NCI-H510A (cell line): ENCODE results near the gene MEDAG.

Experiments
- DNase-seq: peaks from one replicate; lab custom pipeline; 2025; lab: John Stamatoyannopoulos, UW

The MEDAG gene

DNA sequence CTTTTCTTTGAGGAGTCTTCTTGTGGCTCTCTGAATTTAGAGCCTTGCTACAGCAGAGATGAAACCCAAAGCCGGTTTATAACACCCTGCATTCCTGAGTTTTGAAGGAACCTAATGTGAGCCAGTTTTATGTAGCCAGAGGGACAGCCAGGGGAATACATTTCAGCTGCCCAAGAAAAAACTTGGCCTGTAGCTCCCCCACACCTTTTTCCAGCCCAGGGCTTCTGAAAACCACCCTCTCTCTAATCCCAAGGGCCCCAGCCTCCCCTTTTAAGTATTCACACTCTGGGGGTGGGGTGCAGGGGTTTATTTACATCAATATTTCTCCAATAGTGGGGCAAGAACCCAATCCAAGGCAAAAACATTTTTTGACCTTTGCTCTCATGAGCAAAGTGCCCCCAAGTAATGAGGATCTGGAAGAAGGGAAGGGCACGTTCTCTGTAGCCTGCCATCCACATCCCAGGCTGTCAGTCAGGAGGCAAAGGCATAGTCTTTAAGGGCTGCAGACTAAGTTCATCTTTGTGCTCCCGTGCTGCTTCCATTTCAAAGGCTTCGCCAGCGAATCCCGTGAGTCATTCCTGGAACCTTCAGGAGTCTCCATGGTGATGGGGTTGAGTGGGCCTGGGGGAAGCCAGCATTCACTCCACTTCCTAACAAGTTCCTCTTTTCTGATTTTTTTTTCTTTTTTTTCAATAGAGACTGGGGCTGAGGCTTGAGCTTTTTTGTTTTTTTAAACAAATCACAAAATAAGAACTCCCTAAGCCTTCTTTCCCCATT lies 33.2 kb upstream of the MEDAG start:
- DNase-seq = no peak

DNA sequence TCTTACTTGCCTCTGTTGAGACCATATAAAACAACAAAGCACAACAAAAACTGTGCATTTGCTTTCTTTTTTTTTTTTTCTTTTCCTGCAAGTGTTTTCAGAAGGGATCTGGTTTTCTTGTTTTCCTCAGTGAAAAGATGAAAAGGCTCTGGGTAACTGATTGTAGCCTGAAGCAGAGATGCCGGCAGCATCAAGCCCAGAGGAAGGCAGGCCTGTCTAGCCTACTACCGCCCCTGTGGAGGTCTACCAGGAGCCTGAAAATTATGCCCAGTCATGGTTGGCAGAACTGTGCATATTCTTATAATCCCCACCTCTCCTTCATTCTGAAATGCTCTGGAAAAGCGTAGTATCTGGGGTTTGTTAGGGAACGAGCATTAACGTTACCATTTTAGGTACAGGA lies 32.6 kb upstream of the MEDAG start:
- no peak for DNase-seq

DNA sequence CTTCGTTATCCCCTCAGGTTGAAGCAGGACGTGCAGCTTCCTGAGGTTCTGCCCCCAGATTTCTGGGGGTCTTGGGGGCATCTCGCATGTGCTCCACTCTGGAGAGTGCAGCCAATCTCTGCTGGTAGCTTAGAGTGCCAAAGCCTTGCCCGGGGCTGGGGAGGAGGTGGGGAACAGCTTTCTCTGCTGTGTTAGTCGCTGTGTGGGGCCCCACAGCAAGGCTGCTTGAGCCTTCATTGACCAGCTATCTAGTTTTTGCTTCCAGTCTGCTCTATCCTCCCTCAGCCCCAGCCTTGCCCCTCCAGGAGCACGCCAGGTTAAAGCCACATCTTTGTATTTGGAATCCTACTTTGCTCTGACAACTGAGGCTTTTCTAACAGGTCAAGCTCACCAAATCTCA lies 32.0 kb upstream of the MEDAG start:
- no peak for DNase-seq

DNA sequence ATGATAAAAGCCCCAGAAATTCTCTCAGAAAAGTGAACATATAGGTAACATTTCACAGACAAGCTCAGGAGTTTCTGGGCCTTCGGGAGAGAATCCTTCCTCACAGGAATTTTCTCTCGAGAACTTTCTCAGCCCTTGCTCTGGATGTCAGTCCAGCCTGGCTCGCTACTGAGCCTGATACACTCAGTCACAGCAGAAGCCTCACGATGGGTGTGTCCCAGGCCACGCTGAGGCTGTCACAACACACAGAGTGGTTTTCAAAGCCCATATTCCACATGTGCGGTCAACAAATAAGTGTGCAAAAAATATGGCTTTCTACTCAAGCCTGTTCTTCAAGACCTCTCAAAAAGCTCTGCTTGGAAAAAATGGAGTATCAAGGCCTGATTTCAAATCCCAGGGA lies 31.5 kb upstream of the MEDAG start:
- no peak for DNase-seq

DNA sequence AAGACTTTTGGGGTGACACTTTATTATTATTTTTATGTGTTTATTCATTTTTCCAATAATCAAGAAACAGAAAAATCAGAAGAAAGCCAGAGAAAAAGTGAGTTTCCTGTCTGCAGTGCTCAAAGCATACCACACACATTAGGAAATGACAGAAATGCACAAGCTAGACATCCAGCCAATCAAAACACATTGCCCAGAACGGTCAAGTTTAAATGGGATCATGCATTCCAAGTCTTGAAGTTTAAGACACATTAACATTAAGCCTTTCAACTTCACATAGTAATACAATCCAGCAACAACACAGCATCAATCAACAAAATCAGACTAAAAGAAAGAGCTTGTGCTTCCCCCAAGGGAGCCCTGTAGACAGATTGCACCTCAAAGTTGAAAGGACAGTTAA lies 28.7 kb upstream of the MEDAG start:
- no peak for DNase-seq

DNA sequence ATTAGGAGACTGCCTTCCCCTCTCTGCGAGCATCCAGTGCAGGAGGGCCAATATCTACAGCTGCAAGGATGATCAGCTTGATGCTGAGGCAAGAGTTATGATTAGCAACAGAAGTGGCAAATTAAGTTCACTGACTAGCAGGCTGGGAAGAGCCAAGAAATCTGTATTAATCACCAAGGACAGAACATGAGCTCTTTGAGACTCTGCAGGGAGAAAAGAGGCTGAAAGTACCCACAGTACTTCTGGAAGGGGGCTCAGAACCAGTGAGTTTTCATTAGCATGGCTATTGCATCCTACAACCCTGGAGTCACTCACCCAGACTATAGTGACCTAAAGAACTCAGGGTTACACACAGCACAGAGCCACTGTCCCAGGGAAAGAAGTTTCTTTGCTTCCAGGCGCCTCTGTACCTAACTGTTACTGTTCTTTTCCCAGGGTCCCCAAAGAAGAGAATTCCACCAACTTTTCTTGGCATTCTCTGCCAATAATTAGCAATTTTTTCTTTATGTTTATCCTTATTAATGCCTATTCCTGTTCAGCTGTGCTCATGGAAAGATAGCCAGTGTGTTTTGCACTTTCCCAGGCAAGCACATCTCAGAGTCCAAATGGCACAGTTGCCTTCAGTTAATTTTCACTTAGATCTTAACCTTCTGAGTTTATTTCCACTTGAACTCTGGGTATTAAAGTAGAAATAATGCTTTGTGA lies 25.8 kb upstream of the MEDAG start:
- no peak for DNase-seq

DNA sequence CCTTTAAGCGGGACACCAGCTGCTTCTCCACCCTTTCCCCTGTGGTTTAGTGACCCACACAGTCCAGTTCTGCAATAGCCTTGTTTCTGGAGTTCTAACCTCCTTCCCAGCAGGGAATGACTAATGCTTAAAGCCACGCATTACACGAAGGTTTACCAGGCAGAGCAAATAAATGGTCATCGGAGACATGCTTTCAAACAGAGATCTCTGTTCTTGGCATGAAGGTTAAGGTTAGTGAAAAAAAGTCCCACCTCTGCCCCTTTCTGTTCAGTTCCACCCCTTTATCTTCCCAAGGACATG lies 25.3 kb upstream of the MEDAG start:
- no peak for DNase-seq

DNA sequence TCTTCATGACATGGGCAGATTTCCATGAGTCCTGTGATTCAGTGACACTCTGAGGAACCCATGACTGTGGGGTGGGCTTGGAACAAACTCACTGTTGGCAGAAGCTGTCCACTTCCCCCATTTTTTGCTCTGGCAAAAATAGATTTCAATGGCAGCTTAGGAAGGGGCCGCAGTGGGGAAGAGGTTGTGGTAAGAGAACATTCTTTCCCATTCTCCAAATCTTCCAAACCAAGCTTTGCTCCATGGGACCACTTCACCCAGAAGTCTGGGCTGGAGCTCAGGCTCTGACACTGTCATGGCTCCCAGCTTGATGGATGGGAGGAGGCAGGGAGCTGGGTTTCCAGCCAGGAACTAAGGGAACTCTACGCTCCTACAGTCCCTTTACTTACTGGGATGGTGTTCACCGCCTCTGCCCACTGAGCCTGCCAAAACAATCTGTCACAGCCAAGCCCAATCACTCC lies 24.9 kb upstream of the MEDAG start:
- no peak for DNase-seq

DNA sequence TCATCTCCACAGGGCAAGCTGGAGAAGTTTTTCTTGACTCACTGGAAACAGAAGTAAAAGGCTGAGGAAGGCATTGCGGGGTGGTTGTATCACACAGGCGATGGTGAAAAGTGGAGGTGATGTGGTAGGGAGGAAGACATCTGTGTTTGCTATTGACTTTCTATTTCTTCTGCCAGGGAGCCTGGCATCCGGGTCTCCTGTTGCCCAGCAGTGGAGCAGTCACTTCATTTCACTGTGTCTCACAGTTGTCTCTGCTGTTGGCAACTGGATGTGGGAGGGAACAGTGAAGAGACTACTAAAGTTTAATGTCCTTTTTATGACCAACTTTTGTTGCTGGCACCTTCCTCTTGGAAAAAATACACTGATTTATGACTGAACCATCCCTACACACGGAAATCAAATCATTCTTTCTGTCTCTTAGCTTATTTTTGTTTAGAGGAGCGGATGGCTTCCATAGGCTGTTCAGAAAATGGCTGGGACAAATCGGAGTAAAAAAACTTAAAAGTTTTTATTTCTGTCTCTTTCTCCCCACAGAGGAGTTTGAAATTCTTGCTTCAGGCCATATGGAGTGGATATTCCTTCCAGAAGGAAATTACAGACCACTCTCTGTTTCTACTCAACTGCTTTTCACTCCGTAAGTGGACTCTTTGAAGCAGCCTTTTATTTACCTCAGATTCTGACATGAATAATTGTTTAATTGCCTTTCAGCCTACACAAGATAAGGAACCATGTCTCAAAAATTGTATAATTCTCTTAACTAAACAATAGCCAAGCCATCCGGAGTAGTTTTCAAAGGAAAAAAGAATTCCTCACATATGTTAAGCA lies 23.8 kb upstream of the MEDAG start:
- DNase-seq = no peak

DNA sequence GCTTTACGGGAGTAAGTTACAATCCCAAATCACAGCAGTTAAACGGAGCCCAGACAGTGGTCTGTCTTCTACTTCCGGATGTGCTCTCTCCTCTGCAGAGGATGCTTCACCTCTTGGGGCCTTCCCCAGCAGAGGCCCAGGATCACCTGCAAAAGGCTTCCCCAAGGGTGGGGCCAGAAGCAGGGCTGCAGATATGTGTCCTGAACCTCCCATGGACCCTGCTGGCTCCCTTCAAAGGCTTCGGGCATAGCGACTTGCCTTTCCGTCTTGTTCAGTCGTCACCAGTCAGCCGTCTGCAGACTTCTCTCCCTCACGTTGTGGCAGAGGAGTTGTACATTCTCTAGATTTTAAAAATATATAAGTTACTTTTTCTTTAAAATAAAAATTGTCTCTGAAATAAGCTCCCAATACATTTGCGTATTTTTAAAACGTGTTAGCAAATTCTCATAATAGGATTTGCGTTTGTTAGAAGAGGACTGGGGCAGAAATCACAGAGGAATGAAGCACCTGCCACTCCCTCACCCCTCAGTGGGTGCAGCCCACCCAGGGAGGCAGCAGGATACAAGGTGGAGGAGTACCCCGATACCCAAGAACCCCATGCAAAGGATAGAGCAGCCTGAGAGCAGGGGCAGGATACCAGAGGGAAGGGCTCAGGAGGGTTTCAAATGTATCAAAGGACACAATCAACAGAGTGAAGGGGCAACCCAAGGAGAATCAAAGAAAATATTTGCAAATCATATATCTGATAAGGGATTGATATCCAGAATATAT lies 22.9 kb upstream of the MEDAG start:
- no peak for DNase-seq

DNA sequence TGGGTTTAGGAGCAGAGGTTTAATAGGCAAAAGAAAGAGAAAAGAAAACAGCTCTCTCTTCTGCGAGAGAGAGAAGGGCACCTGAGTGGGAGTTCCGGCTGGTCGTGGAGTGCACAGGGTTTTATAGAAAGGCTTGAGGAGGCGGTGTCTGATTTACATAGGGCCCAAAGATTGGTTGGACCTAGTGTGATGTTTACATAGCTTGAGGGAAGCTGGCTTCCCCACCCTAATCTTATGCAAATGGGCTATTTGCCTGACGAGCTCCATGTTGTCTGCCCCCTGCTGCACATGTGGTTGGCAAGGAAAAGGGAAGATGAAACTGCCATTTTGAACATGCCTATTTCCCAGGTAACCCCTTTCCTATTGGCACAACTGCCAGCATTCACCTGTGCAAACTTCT lies 21.5 kb upstream of the MEDAG start:
- no peak for DNase-seq

DNA sequence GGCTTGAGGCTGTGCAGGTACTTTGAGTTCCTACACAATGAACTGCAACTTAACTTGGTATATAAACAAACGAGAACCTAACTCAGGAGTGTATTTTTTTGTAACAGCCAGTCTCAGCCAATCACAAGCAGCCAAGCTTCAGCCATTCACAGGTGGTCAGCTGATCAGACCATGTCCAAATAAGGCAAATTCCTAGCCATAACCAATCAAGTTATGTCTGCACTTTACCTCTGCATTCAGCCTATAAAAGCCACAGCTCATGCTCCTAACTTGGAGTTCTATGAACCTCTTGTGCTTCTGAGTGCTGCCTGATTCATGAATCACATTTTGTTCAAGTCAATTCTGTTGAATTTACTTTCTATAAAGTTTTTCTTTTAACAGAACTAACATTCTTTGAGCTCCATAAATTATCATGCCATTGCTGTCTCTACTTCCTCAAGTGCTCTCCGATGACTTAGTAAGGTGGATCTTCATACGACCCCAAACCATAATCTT lies 16.8 kb upstream of the MEDAG start:
- no peak for DNase-seq

DNA sequence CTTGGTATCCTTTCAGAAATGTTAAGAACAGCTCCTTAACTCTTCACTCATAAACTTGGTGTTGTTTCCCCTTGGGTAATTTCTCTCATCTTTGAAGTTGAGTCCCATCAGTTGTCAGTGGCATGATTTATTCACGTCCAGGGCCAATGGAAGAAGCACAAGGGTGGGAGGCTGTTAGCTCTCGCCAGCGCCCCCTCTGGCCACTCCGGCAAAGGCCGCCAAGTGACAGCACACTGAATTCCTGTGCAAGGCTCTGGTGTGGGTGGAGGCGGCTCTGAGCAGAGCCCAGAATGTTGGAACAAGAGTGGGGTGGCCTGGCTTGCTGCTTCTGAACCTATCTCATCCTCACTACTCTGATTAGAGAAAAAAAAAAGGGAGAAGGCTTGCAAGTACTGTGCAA lies 13.1 kb upstream of the MEDAG start:
- DNase-seq = no peak

DNA sequence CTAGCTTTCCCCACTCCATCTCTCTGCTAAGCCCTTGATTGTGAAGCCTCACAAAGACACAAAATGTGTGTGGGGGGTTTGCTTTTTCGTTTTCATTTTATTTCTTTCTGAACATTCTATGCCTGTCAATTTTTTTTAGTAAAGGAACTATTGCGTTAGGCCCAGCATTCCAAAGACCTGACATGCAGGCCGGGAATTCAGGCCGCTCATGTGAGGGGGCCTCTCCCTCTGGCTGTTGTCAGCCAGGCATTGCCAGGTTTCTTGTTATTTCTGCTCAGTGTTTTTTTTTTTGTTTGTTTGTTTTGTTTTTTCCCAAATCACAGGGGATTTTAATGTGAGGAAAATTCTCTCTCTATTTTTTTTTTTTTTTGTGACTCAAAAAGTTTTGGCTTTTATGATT lies 10.3 kb upstream of the MEDAG start:
- DNase-seq = no peak

DNA sequence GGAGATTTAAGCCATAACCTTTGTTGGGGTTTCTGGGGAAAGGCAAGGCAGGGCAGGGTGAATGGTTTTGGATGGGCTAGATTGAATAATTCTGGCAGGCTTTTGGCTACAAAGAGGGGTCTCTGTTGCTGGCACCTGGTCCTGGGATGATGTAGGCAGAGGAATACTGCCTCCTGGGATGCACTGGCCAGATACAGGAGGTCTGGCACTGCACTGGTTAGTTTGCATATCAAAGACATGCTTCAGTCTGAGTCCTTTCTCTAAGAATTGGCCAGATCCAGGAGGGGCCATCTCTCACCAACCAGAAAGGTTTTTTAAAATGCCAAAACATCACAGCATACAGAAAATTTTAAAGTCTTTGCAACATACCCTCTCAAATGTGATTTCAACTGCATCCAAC lies 8.0 kb upstream of the MEDAG start:
- DNase-seq = no peak

DNA sequence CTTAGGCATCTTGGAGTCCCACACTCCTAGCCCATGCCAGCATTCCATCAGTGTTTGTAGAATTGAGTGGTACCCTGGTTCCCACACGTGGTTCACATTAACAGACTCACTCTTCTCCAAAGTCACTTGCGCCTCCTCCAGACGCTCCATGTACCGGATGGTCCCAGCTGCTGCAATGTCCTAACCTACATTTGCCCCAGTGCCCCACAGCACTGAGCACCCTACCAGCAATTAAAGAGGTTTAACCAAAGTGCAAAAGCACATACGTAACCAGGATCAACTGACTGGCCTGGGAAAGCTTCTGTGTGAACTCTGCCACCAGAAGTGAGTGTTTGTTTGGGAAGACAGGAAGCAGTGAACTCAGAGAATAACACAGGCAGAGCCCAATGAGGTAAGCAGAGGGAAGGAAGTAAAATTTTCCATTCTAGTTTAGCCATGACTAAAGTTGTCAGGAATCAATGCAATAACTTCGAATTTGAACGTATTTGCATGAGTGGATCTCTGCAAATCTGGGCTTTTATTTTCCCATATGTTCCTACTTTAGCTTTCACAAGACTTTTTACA lies 7.3 kb upstream of the MEDAG start:
- no peak for DNase-seq

DNA sequence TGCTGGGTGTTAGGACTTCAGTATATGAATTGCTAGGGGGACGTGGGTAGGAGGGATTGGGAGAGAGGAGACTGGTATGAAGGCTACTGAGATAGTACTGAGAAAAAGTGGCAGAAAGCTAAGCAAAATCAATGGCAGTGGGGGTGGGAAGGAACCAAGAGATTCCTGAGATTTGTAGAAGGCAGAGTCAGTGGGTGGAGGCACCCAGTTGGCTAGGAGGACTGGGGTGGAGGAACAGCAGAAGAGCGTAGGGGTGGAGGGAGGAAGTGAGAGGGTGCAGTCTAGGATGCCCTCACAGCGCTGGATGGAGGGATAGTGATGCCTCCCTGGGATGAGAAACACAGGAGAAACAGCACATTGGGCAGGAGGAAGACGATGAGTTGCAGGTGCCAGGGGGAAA lies 5.6 kb upstream of the MEDAG start:
- DNase-seq = no peak

DNA sequence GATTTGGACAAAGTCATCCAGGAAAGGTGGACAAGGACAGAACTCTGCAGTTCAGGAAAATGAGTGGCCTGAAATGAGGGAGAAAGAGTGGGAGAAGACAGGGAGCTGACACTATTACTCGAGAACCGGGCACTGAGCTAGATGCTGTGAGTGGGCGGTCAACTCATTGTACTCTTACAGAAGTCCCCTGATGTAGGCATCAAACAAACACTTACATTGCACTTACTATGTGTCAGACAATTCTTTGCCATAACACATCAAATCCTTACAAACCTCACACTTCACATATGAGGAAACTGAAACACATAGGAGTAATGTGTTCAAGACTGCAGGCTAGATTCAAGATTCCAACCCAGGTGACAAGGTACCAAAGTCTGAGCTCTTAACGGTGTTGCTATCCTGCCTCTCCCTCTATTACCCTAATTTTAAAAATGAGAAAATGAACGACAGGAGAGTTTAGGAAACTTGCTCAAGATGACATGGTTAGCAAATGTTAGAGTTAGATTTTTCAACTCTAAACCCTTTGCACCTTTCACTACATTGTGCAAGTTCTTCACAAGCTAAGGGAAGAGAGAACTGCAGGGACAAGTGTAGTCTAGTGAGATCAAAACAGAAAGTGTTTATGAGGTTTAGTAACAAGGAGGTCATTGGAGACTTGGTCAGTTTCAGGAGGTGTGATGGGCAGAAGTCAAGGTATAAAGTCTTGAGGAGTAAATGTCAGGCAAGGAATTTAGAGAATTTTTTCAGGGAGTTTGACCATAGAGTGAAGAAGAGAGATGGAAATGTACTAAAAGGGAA lies 4.9 kb upstream of the MEDAG start:
- no peak for DNase-seq

DNA sequence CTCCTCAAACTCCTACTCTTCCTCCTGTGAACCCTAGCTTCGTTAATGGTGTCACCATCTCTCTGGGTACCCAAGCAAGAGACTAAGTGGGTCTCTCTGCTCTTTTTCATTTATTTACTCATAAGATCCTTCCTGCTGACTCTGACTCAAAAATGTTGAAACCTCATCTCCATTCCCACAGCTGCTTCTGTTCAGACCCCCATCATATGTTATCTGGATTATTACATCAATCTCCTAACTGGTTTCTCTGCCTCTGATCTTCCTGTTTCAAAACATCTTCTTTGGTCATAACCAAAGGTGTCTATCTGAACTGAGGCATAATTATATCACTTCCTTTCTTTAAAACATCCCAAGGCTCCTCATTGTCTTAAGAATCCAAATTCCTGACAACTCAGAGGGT lies 2.0 kb upstream of the MEDAG start:
- no peak for DNase-seq

DNA sequence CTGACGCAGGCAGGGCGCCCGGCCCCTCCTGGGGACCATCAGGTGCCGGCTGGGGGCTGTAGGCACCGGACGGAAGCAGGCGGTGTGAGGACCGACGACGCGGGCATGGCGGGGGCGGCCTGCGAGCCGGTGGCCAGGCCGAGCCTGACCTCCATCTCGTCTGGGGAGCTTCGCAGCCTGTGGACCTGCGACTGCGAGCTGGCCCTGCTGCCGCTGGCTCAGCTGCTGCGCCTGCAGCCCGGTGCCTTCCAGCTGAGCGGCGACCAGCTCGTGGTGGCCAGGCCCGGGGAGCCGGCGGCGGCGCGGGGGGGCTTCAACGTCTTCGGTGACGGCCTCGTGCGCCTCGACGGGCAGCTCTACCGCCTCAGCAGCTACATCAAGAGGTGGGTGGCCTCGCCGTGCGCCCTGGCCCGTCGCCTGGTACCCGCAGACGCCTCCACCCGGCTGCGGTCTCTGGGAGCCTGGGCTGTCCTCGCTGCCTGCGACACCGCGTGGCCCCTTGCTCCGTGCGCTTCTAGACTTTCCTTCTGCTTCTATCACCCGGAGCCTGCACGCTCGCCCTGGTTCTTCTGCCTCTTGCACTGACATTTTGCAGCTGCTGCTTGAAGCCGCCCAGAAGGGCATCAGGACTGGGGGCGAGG lies 460 bp downstream of the MEDAG start:
- no peak for DNase-seq
